ENCODE data around the gene LGR4. TPM values are rescaled to one million over a fixed set of nuclear protein-coding genes. Genes with fewer than 3 reads are reported as not detected.

Gene LGR4
- total RNA-seq, 1 donor from 2014 or later, result 39.6 TPM

DNA sequence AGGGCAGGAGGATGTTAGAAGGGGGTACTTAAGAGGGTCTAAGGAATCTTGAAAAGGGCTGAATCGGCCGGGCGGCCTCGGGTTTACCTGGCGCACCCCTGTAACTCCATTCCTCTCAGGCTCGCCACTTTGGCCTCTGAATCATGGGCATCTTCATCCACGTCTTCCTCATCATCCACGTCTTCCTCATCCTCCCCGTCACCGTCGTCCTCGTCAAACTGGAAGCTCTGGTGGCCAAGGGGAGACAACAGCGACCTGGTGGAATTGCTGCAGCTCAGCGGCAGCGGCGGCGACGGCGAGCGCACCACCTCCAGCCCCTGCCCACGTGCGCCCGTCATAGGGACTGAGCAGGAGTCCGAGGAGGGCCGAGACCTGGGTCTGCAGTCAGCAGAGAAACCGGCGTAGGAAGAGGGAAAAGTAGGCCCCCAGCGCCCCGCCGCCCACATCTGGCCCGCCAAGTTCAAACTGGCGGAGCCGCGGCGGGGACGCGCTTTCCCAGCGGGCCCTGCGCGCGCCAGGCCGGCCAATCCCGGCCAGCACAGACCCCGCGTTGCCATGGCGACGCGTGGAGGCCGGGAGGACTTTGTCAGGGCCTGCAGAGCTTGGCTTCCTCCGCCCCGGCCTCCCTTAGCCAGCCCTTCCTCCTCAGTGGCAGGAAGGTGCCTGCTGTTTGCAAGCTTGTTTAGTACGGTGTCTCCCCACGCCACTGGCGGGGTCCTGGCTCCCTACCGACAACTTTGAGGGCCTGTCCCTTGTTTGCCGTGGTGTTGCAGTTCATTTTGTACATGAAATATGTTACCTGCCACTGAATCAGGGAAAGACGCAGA lies 109.6 kb downstream of the LGR4 start, which contains the start of gene CCDC34:
TSS of gene CCDC34 (minus strand) at position 467 of the 827 bp plus-strand sequence. CDS start at position 446, 21 bp downstream.
- H3K27me3 Mint-ChIP-seq, result no peaks in the 10 kb centered on the region
- TF ChIP-seq CTCF (conservative IDR thresholded peaks at IDR 0.05), result no peak
- peaks cover 13% of the 10 kb centered on the region for H3K36me3 Mint-ChIP-seq
- peaks cover 5% of the 10 kb centered on the region for H3K9me3 Mint-ChIP-seq
- peaks cover 45% of the 10 kb centered on the region for H3K4me1 Mint-ChIP-seq (ENCODE audit: unreplicated experiment)
- peak within 1 kb of the TSS; percentile 99 for H3K4me3 Mint-ChIP-seq
- peak within 1 kb of the TSS; percentile 90 for H3K27ac Mint-ChIP-seq
- DNase-seq (ENCODE audit: extremely low spot score, unreplicated experiment), result peak; percentile 93

GRCh38 chr11:27361649-27362431 lies 110.8 kb downstream of the LGR4 start:
- H3K27me3 Mint-ChIP-seq, result no peaks in the 10 kb centered on the region
- H3K27ac Mint-ChIP-seq, result peak overlapping the region; percentile 89
- H3K9me3 Mint-ChIP-seq, result peaks cover 5% of the 10 kb centered on the region
- DNase-seq (ENCODE audit: extremely low spot score, unreplicated experiment), result no peak
- peak overlapping the region; percentile 99 for H3K4me3 Mint-ChIP-seq
- TF ChIP-seq CTCF (conservative IDR thresholded peaks at IDR 0.05), result no peak
- H3K36me3 Mint-ChIP-seq, result peaks cover 13% of the 10 kb centered on the region
- H3K4me1 Mint-ChIP-seq (ENCODE audit: unreplicated experiment), result peaks cover 49% of the 10 kb centered on the region

DNA sequence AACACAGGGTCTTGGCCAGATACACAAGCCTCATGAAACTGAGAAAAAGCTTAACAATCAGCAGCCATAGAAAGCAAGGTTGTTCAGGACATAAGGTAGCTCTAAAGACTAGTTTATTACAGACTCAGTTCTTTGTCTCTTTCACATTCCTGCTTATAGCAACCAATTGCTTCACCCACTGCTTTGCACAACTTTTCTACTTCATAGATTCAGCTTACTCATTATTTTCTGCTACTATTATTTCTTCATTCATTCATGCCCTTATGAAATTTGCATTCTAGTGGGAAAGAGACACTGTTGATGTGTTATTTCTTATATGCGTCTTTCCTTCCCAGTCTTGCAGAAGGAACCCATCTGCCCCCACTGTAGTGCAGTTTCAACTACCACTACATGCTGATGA lies 114.3 kb downstream of the LGR4 start:
- Mint-ChIP-seq H3K27me3 (no peaks in the 10 kb centered on the region), H3K9me3 (peaks cover 5% of the 10 kb centered on the region), H3K36me3 (peaks cover 13% of the 10 kb centered on the region), H3K4me1 (ENCODE audit: unreplicated experiment) (peaks cover 41% of the 10 kb centered on the region), H3K27ac (no peak overlapping the region), H3K4me3 (no peak overlapping the region)
- TF ChIP-seq CTCF (conservative IDR thresholded peaks at IDR 0.05), result no peak
- no peak for DNase-seq (ENCODE audit: extremely low spot score, unreplicated experiment)

DNA sequence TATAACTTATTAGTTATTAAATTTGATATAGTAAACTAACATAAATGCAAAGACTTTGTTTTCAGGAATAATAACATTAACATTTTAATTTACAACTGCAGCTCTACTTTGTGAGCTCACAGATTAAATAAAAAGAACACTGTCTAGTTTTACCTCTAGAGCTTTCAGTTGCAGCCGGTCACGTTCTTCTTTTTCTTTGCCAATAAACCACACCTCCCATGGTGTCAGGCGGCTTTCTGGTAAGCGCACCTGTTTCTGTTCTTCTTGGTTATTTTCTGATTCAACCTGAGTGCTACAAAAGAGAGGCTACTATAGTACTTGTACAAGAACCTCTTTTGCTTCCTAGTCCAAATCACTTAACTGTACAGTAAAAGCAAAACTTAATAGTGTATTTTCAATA lies 115.3 kb downstream of the LGR4 start:
- H3K36me3 Mint-ChIP-seq, result peaks cover 16% of the 10 kb centered on the region
- H3K4me3 Mint-ChIP-seq, result no peak overlapping the region
- no peak for DNase-seq (ENCODE audit: extremely low spot score, unreplicated experiment)
- TF ChIP-seq CTCF (conservative IDR thresholded peaks at IDR 0.05), result no peak
- no peak overlapping the region for H3K27ac Mint-ChIP-seq
- H3K27me3 Mint-ChIP-seq, result no peaks in the 10 kb centered on the region
- H3K4me1 Mint-ChIP-seq (ENCODE audit: unreplicated experiment), result peaks cover 34% of the 10 kb centered on the region
- H3K9me3 Mint-ChIP-seq, result peaks cover 5% of the 10 kb centered on the region

- Mint-ChIP-seq H3K4me1 (ENCODE audit: unreplicated experiment) (peaks cover 29% of the 10 kb centered on the region), H3K4me3 (no peak overlapping the region), H3K27ac (no peak overlapping the region), H3K27me3 (no peaks in the 10 kb centered on the region), H3K9me3 (peaks cover 5% of the 10 kb centered on the region), H3K36me3 (peaks cover 16% of the 10 kb centered on the region)
- DNase-seq (ENCODE audit: extremely low spot score, unreplicated experiment), result no peak
- TF ChIP-seq CTCF (conservative IDR thresholded peaks at IDR 0.05), result no peak
Observed at GRCh38 chr11:27356624-27357222, 115.9 kb downstream of the LGR4 start.

Data from type B pancreatic cell (in vitro differentiated cells).